NK-92 (cell line): ENCODE measurements around the gene CAMSAP2.

ENCODE experiments used
- DNase-seq: peaks from one replicate; lab custom pipeline; 2025; ENCODE audit not compliant: unreplicated experiment; lab: John Stamatoyannopoulos, UW

Gene CAMSAP2

GRCh38 chr1:200738327-200738948 is at the start of gene CAMSAP2:
Gene CAMSAP2 (plus strand): TSS chr1:200738893. CDS start chr1:200739828, 935 bp downstream.
- DNase-seq = no peak

GRCh38 chr1:200692316-200692715 is 46.4 kb upstream of the CAMSAP2 start:
- DNase-seq = no peak

DNA sequence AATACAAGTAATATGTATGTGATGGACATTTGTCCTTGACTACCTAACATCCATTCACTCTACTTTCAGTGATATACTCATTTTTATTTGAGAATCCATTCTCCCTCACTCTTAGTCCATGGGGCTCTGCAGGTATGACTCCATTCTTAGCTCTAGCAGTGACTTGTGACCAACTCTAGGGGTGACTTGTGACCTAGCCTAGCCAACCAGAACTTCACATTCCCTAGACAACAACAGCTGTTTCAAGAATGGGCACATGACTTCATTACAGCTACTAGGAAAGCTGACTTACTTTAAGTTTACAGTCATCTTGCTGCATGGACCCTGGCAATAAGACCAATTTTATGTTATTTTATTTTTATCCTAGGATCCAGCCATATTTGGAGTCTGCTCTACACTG is 45.4 kb upstream of the CAMSAP2 start:
- DNase-seq = no peak

GRCh38 chr1:200694738-200695137 is 44.0 kb upstream of the CAMSAP2 start:
- no peak for DNase-seq

DNA sequence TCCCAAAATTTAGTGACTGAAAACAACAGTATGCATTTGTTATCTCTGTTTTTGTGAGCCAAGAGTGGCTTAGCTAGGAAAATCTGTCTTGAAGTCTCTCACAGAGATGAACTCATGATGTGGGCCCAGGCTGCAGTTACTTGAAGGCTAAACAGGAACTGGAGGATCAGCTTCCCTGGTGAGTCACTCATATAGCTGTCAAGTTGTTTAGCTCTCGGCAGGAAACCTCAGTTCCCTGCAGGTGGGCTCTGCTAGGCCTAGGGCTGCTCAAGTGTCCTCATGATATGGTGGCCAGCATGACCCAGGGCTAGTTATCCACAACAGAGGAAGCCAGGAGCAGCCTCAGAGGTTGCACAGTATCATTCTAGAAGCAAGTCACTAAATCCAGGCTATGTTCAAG is 38.8 kb upstream of the CAMSAP2 start:
- no peak for DNase-seq

- no peak for DNase-seq
These were observed 33.6 kb upstream of the CAMSAP2 start for GRCh38 chr1:200704986-200705500.

GRCh38 chr1:200706111-200706814 is 32.4 kb upstream of the CAMSAP2 start:
- DNase-seq = no peak

GRCh38 chr1:200707116-200707515 is 31.6 kb upstream of the CAMSAP2 start:
- no peak for DNase-seq

- no peak for DNase-seq
These were observed 30.5 kb upstream of the CAMSAP2 start for GRCh38 chr1:200708161-200708560.

GRCh38 chr1:200708769-200709168 is 29.9 kb upstream of the CAMSAP2 start:
- DNase-seq = no peak

DNA sequence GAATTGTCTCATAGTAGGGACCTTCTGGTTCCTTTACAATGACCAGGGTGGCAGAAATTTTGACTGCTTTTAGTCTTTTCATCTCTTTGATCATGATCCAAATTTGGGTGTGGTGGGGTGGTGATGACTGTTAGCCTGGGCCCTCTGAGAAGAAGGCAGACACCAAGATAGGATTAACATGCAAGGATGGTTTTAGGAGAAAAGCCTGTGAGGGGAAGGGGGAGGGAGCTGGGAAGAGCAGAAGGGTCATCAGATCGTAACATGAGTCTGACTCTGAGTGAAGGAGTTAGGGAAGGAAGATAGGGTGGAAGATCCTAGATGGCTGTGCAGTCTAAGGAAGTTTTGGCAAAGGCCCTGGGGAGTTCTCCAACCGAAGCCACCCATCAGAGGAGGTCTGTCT is 28.5 kb upstream of the CAMSAP2 start:
- no peak for DNase-seq

DNA sequence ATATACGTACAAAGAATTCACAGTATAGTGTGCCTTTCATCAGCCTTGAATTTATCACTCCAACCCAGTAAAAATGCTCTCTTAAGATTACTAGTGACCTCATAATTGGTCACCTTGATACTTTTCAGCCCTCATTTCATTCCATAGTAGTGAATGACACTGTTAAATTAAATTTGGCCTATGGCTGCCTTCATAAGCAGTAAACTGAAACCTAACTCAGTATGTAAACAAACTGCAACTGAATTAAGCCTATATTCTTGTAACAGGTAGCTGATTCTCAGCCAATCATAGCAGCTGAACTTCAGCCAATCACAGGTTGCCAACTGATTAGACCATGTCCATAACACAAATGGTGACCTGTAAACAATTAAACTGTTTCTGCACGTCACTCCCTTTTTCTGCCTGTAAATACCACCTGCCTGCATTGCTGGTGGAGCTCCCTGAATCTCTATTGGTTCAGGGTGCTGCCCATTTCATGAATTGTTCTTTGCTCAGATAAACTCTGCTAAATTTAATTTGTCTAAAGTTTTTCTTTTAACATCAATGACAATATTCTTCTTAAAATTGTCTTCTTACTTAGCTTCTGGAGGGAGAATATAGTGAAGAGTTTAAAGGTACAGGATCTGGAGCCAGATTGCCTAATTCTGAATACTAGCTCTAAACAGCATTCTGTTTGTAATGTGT is 24.0 kb upstream of the CAMSAP2 start:
- no peak for DNase-seq

DNA sequence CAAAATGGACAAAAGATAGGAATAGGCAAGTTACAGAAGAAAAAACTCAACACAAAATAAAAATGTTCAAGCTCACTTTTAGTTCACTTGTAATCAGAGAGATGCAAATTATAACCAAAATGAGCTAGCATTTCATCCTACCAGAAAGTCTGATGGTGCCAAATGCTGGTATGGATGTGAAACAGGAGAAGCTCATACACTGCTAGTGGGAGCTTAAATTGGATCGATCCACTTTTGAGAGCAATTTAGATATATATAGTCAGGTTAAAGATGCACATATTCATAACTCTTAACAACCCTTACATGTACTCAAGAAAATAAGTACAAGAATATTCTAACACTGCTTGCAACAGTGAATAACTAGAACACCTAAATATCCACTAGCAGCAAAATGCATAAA is 18.5 kb upstream of the CAMSAP2 start:
- DNase-seq = no peak

DNA sequence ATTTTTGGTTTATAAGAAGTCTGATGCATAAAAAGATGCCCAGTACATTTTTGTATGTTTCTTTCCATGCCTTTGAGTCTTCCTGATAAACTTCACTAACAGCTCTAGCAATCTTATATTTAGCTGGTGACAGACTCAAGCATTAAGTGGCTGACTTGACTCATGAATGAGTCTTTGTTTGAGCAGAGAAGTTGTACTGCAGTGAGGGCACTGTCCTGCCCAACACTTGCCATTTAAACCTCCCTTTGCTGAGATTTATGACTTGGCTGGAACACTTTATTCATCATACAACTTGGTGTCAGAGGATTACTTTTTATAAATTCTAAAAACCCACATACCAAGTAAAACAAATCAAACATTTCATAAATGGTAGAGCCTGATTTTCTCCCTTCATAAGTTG is 14.6 kb upstream of the CAMSAP2 start:
- DNase-seq = no peak

GRCh38 chr1:200727257-200727656 is 11.4 kb upstream of the CAMSAP2 start:
- no peak for DNase-seq

DNA sequence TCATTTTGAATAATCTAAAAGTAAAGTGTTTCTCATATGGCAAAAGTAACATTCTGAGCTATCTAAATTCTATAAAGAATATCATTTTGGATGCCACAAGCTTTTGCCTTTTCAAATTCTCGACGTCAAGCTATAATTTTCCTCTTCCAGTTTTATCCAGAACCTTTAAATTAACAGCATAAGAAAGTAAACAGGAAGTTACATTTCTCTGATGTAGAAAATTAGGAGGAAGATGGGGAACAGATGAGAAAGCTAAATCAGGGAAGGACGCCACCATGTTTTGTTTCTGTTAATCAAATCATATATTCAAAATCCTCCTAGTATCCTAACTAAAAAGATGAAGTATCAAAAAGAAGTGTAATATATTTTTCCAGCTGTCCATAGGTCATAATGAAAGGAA is 8.8 kb upstream of the CAMSAP2 start:
- DNase-seq = no peak

- DNase-seq = no peak
These were observed 6.9 kb upstream of the CAMSAP2 start for GRCh38 chr1:200731654-200732332.

GRCh38 chr1:200732438-200732837 is 6.3 kb upstream of the CAMSAP2 start:
- DNase-seq = no peak

- no peak for DNase-seq
These were observed 4.8 kb upstream of the CAMSAP2 start for GRCh38 chr1:200733907-200734306.

- DNase-seq = no peak
These were observed 924 bp upstream of the CAMSAP2 start for GRCh38 chr1:200737647-200738291.
